Fibroblast of lung (primary cell): ENCODE results near the gene IGSF21.

Experiments
- EZH2 ChIP-seq: IDR thresholded peaks from 2 replicates; pipeline ENCODE4 v1.5.1; 2012; ENCODE audit warnings: low read length, control low read depth, mild to moderate bottlenecking; ENCODE audit errors: missing control alignments
- TF ChIP-seq, protein P1 (sequence below), 2 donors: IDR thresholded peaks in 1 of 2; conservative IDR thresholded peaks in 1 of 2; 1 replicate in 1 of 2; 2 replicates in 1 of 2; pipeline ENCODE4 v1.5.1; 2011 to 2012; ENCODE audit warnings: low read length in 2 of 2, control low read depth in 1 of 2, inconsistent platforms in 1 of 2, low read depth in 1 of 2, mild to moderate bottlenecking in 1 of 2

DNA sequence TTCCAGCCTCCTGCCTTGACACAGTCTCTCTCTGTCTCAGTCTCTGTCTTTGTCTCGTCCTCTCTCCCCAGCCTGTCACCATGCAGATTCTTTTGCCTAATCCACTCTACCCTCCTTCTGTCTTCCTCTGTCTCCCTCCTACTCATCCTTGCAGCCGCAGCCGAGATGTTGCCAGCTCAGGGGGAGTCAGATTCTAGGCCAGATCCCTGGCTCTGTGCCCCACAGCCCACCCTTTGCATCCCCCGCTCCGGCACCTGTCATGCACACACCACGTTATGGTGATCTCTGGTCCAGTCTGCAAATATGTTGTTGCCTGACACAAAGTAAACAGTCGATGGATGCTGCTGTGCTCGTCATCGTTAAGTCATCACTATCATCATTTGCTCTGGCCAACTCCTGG lies 35.5 kb upstream of the IGSF21 start:
- no peak for TF ChIP-seq EZH2
- TF ChIP-seq, protein P1, sequence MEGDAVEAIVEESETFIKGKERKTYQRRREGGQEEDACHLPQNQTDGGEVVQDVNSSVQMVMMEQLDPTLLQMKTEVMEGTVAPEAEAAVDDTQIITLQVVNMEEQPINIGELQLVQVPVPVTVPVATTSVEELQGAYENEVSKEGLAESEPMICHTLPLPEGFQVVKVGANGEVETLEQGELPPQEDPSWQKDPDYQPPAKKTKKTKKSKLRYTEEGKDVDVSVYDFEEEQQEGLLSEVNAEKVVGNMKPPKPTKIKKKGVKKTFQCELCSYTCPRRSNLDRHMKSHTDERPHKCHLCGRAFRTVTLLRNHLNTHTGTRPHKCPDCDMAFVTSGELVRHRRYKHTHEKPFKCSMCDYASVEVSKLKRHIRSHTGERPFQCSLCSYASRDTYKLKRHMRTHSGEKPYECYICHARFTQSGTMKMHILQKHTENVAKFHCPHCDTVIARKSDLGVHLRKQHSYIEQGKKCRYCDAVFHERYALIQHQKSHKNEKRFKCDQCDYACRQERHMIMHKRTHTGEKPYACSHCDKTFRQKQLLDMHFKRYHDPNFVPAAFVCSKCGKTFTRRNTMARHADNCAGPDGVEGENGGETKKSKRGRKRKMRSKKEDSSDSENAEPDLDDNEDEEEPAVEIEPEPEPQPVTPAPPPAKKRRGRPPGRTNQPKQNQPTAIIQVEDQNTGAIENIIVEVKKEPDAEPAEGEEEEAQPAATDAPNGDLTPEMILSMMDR (conservative IDR thresholded peaks at IDR 0.05 in 1 of 2, IDR thresholded peaks at IDR 0.05 in 1 of 2; ENCODE audit: low read depth in 1 of 2, low read length in 2 of 2) = no peak
